Psoas muscle (tissue), 8 donors: ENCODE data around the gene SFMBT1. TPM values are rescaled to one million over a fixed set of nuclear protein-coding genes. Genes with fewer than 3 reads are reported as not detected.
A peak's percentile ranks its signal among the peaks of the same experiment; 100 is the strongest.

Experiments used
- ATAC-seq, 4 donors: fragments of 200-7000 bp; cut with Tn5 transposase; one replicate each; pipeline ENCODE4 v1.9.1; 2020; ENCODE audit warnings: moderate library complexity in 3 of 4, mild to moderate bottlenecking in 2 of 4
- DNase-seq, 2 donors: peaks; one replicate each; pipeline ENCODE4 v3.0.0-alpha.2; 2020
- H3K27ac ChIP-seq: fragments of 200-600 bp; one replicate; pipeline ENCODE4 v1.8.0; 2022
- H3K27me3 ChIP-seq, 3 donors: fragments of 200-600 bp in 1 of 3; one replicate each; pipeline versions ENCODE4 v1.6.1 to v1.8.0; 2013 to 2022; ENCODE audit warnings: low read length in 2 of 3, mild to moderate bottlenecking in 2 of 3, moderate library complexity in 1 of 3; ENCODE audit not compliant: insufficient read depth in 3 of 3
- H3K36me3 ChIP-seq, 2 donors: fragments of 200-600 bp in 1 of 2; one replicate each; pipeline versions ENCODE4 v1.6.1 to v1.8.0; 2013 to 2022; ENCODE audit warnings: low read depth in 1 of 2, mild to moderate bottlenecking in 1 of 2, moderate library complexity in 1 of 2; ENCODE audit not compliant: insufficient read depth in 1 of 2
- H3K4me1 ChIP-seq: fragments of 200-600 bp; one replicate; pipeline ENCODE4 v1.8.0; 2022
- H3K4me3 ChIP-seq: fragments of 200-600 bp; one replicate; pipeline ENCODE4 v1.8.0; 2022; ENCODE audit warnings: mild to moderate bottlenecking
- H3K9me3 ChIP-seq: fragments of 200-600 bp; one replicate; pipeline ENCODE4 v1.8.0; 2022
- WGBS, 3 donors: extraction: QIAGEN DNeasy Blood & Tissue Kit; methylation state at CpG; one replicate each; pipeline versions ENCODE4 v1.1.6 to v1.1.7; 2013; 5-methylcytosine and 5-hydroxymethylcytosine counted together
- intact Hi-C, 2 donors: fragments of 100-400 bp; cut with DNase I; formaldehyde crosslinking; loops; one replicate each; pipeline versions ENCODE4 v1.11.0 to v1.14.2; 2022
- long read RNA-seq, 2 donors: library from polyadenylated mRNA; unstranded; transcript quantifications; one replicate each; pipeline ENCODE4 v2.0.0, GENCODE V29; 2021
- polyA plus RNA-seq, 3 donors: library from polyadenylated mRNA; stranded (reverse); fragments of 200-250 nt; gene quantifications; one replicate each; pipeline ENCODE4 v1.2.3, GENCODE V29; 2013
- total RNA-seq, 4 donors: library from RNA; stranded (reverse); fragmentation: NEBNext Ultra II Directional in 2 of 4; extraction: Animal tissue kit (Norgen Biotek cat#: 25700) in 2 of 4; gene quantifications; one replicate each; pipeline versions ENCODE4 v1.2.1 to v1.2.4, GENCODE V29; 2021 to 2023
- TF ChIP-seq, protein P1 (sequence below): fragments of 200-600 bp; IDR thresholded peaks from one replicate; pipeline ENCODE4 v1.8.0; 2022; ENCODE audit warnings: antibody characterized with exemption
- donor health status: healthy with polysubstance abuse.
- donor health status: DM: no; HTN: no; CAD: no; lungs with moderate emphysema.
- donor health status: Bipolar disorder and iron deficiency.
- donor health status: healthy.
- donor health status: DM: yes; HTN: yes; CAD: no.
- donor health status: DM: no; HTN: no; CAD: no.
- donor health status: DM: no; HTN: no; CAD: no.
- donor health status: DM: yes; HTN: yes; CAD: no.

The SFMBT1 gene
- 10 to 100 TPM; 16.0 to 25.0 (median 16.8) TPM for total RNA-seq
- polyA plus RNA-seq: 10 to 100 TPM in 1 of 3 donors, 1 to 10 TPM in 2; 6.7 to 20.6 (median 6.9) TPM
- long read RNA-seq, donor 1, full-length matches to known transcripts: 2 of 35 reads
- long read RNA-seq, donor 1, partial matches to known transcripts: 28 of 35 reads
- long read RNA-seq, donor 1, other reads (novel, unspliced or antisense): 5 of 35 reads
- long read RNA-seq, donor 2, full-length matches to known transcripts: 9 of 47 reads
- long read RNA-seq, donor 2, partial matches to known transcripts: 25 of 47 reads
- long read RNA-seq, donor 2, other reads (novel, unspliced or antisense): 13 of 47 reads

GRCh38 chr3:53045518-53046170 is at the start of gene SFMBT1:
Gene SFMBT1 (minus strand): TSS chr3:53046073. CDS start chr3:52969128, 76,945 bp downstream.
- Histone ChIP-seq H3K4me3 (peak within 1 kb of the TSS; percentile 92), H3K27me3 (no peaks in the 10 kb centered on the region), H3K9me3 (no peaks in the 10 kb centered on the region), H3K4me1 (peaks cover 26% of the 10 kb centered on the region), H3K27ac (peak within 1 kb of the TSS; percentile 93), H3K36me3 (no peaks in the 10 kb centered on the region)
- ATAC-seq (peak; percentile 69 to 80 (median 78)), DNase-seq (peak; percentile 72 to 86)
- intact Hi-C loops: loop anchor here in 1 of 2 donors (5.0 kb wide), 1 partner anchor 68 kb away; no protein-coding TSS in a partner anchor
- 0 to 1% (median 0%) methylated on average over 55 to 117 of the region's 117 CpGs for WGBS, 3 donors
- TF ChIP-seq, protein P1, sequence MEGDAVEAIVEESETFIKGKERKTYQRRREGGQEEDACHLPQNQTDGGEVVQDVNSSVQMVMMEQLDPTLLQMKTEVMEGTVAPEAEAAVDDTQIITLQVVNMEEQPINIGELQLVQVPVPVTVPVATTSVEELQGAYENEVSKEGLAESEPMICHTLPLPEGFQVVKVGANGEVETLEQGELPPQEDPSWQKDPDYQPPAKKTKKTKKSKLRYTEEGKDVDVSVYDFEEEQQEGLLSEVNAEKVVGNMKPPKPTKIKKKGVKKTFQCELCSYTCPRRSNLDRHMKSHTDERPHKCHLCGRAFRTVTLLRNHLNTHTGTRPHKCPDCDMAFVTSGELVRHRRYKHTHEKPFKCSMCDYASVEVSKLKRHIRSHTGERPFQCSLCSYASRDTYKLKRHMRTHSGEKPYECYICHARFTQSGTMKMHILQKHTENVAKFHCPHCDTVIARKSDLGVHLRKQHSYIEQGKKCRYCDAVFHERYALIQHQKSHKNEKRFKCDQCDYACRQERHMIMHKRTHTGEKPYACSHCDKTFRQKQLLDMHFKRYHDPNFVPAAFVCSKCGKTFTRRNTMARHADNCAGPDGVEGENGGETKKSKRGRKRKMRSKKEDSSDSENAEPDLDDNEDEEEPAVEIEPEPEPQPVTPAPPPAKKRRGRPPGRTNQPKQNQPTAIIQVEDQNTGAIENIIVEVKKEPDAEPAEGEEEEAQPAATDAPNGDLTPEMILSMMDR: no peak

DNA sequence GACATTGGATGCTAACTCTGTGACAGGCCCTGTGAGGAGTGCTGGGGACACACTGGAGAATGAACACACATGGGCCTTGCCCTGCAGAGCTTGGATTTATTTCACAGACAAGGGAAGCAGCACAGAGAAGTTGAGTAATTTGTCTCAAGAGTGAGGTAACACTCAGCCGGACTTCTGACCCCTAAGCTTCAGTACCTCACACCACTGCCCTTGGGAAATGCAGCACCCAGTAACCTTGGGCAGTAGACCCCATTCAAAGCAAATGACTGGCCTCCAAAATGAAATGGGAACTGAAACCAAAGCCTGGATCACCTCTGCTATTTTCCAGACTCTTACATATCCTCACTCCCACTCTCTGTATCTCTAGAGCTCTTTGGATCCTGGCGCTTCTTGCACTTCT is 47.1 kb upstream of the SFMBT1 start:
- H3K4me3 ChIP-seq: no peak overlapping the region
- no peaks in the 10 kb centered on the region for H3K4me1 ChIP-seq
- no peak for DNase-seq
- H3K9me3 ChIP-seq: no peaks in the 10 kb centered on the region
- 91 to 94% (median 92%) methylated on average over 2 of the region's 2 CpGs for WGBS, 3 donors
- H3K36me3 ChIP-seq: peaks cover 2 to 96% of the 10 kb centered on the region in 2 donors
- no peaks in the 10 kb centered on the region for H3K27me3 ChIP-seq
- TF ChIP-seq, protein P1: no peak
- no peak overlapping the region for H3K27ac ChIP-seq
- intact Hi-C loops: no loop called here
- peak in 2 of 4 donors; percentile 36 for ATAC-seq

GRCh38 chr3:53092216-53092615 is 46.3 kb upstream of the SFMBT1 start:
- TF ChIP-seq, protein P1: no peak
- Histone ChIP-seq H3K4me3 (no peak overlapping the region), H3K9me3 (no peaks in the 10 kb centered on the region), H3K4me1 (no peaks in the 10 kb centered on the region), H3K27ac (no peak overlapping the region), H3K27me3 (no peaks in the 10 kb centered on the region), H3K36me3 (peaks cover 2 to 95% of the 10 kb centered on the region in 2 donors)
- 95 to 96% (median 95%) methylated on average over 11 of the region's 11 CpGs for WGBS, 3 donors
- DNase-seq (no peak), ATAC-seq (no peak)
- intact Hi-C loops: no loop called here

DNA sequence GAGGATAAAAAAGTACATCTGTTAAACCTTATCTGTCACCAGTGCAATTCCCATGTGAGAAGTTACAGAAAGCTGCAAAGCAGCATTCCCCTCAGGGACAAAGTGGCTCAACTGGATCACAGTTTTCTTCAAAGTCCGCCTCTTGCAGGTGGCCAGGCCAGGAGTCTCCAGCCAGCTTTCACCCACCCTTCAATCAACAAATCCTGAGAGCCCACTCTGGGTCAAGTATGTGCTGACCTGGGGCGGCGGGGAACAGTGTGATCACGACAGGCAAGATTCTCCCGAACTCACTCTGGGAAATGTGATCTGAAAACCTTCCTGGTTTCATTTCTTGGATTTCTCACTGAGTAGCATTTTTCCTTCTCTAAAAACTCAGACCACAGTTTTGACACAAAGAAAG is 45.1 kb upstream of the SFMBT1 start:
- TF ChIP-seq, protein P1: no peak
- Histone ChIP-seq H3K9me3 (no peaks in the 10 kb centered on the region), H3K36me3 (peaks cover 2 to 84% of the 10 kb centered on the region in 2 donors), H3K4me1 (no peaks in the 10 kb centered on the region), H3K27me3 (no peaks in the 10 kb centered on the region), H3K27ac (no peak overlapping the region), H3K4me3 (no peak overlapping the region)
- DNase-seq (no peak), ATAC-seq (no peak)
- intact Hi-C loops: no loop called here
- 80 to 87% (median 81%) methylated on average over 5 of the region's 5 CpGs for whole genome bisulfite sequencing, 3 donors
